Measurements from ENCODE around the gene TMEM89.
A peak's percentile ranks its signal among the peaks of the same experiment; 100 is the strongest.

TMEM89 gene

GRCh38 chr3:48609088-48610005 is 12.2 kb downstream of the TMEM89 start, which contains the start of gene UQCRC1:
UQCRC1 (minus strand) TSS chr3:48609646; CDS start chr3:48609620, 26 bp downstream.
- peak; percentile 76 to 89 (median 80) for DNase-seq

- DNase-seq: no peak
Observed at GRCh38 chr3:48607519-48607918, 14.1 kb downstream of the TMEM89 start.

GRCh38 chr3:48601622-48601994 is 20.0 kb downstream of the TMEM89 start:
- DNase-seq: no peak

- no peak for DNase-seq
Observed at GRCh38 chr3:48600711-48601621, 20.6 kb downstream of the TMEM89 start.

GRCh38 chr3:48599509-48600285 is 21.9 kb downstream of the TMEM89 start:
- DNase-seq: no peak

GRCh38 chr3:48599077-48599501 is 22.5 kb downstream of the TMEM89 start:
- DNase-seq: no peak

- DNase-seq: no peak
Observed at GRCh38 chr3:48598323-48599076, 23.1 kb downstream of the TMEM89 start.

GRCh38 chr3:48597408-48597800 is 24.2 kb downstream of the TMEM89 start:
- no peak for DNase-seq

GRCh38 chr3:48596676-48597407 is 24.7 kb downstream of the TMEM89 start:
- no peak for DNase-seq

- DNase-seq: no peak
Observed at GRCh38 chr3:48596157-48596556, 25.4 kb downstream of the TMEM89 start.

GRCh38 chr3:48595526-48596121 is 25.9 kb downstream of the TMEM89 start:
- no peak for DNase-seq

- peak in 1 of 4 experiments; percentile 7 for DNase-seq
Observed at GRCh38 chr3:48595075-48595525, 26.5 kb downstream of the TMEM89 start, which contains the start of gene COL7A1. COL7A1 (minus strand) TSS chr3:48595329; CDS start chr3:48595159, 170 bp downstream.

- no peak for DNase-seq
Observed at GRCh38 chr3:48594417-48595049, 27.0 kb downstream of the TMEM89 start.

GRCh38 chr3:48593337-48593736 is 28.2 kb downstream of the TMEM89 start:
- no peak for DNase-seq

GRCh38 chr3:48592519-48593087 is 29.0 kb downstream of the TMEM89 start:
- DNase-seq: no peak

- DNase-seq: no peak
Observed at GRCh38 chr3:48591886-48592518, 29.6 kb downstream of the TMEM89 start.

- DNase-seq: no peak
Observed at GRCh38 chr3:48591436-48591835, 30.1 kb downstream of the TMEM89 start.

GRCh38 chr3:48588230-48588629 is 33.3 kb downstream of the TMEM89 start:
- no peak for DNase-seq

- DNase-seq: no peak
Observed at GRCh38 chr3:48587686-48588085, 33.9 kb downstream of the TMEM89 start.

Data from activated naive CD4-positive, alpha-beta T cell (primary cell).